Stimulated activated memory B cell treated with anti-CD40 and anti-IgM and Interleukin-4, amounts not matched to agents 10 μg/mL and 1 μg/mL and 100 μg/mL, for 72 hours (primary cell): ENCODE data around the gene SLC44A5.

Source experiments
- ATAC-seq: fragments of 150-1000 bp; cut with Tn5 transposase; 2 replicates; pipeline ENCODE4 v1.10.0; 2021
- H3K27ac Mint-ChIP-seq: one replicate; pipeline ENCODE4 v1.8.0; 2022; ENCODE audit warnings: mild to moderate bottlenecking, mixed read lengths
- H3K27me3 Mint-ChIP-seq: one replicate; pipeline ENCODE4 v1.8.0; 2022; ENCODE audit warnings: mixed read lengths
- H3K36me3 Mint-ChIP-seq: one replicate; pipeline ENCODE4 v1.8.0; 2022; ENCODE audit warnings: mixed read lengths
- H3K4me1 Mint-ChIP-seq: one replicate; pipeline ENCODE4 v1.8.0; 2022; ENCODE audit warnings: mixed read lengths
- H3K4me3 Mint-ChIP-seq: one replicate; pipeline ENCODE4 v1.8.0; 2022; ENCODE audit warnings: mild to moderate bottlenecking, moderate library complexity, mixed read lengths
- H3K9me3 Mint-ChIP-seq: one replicate; pipeline ENCODE4 v1.8.0; 2022; ENCODE audit warnings: mixed read lengths

SLC44A5 gene

GRCh38 chr1:75472089-75472970 lies 138.6 kb downstream of the SLC44A5 start:
- Mint-ChIP-seq H3K27ac (no peak overlapping the region), H3K9me3 (peaks cover under 1% of the 10 kb centered on the region), H3K27me3 (no peaks in the 10 kb centered on the region), H3K4me3 (no peak overlapping the region), H3K36me3 (no peaks in the 10 kb centered on the region), H3K4me1 (no peaks in the 10 kb centered on the region)
- ATAC-seq, result no peak

GRCh38 chr1:75471252-75471651 lies 139.7 kb downstream of the SLC44A5 start:
- Mint-ChIP-seq H3K36me3 (no peaks in the 10 kb centered on the region), H3K9me3 (no peaks in the 10 kb centered on the region), H3K4me3 (no peak overlapping the region), H3K4me1 (no peaks in the 10 kb centered on the region), H3K27ac (no peak overlapping the region), H3K27me3 (no peaks in the 10 kb centered on the region)
- no peak for ATAC-seq

- Mint-ChIP-seq H3K36me3 (no peaks in the 10 kb centered on the region), H3K27ac (no peak overlapping the region), H3K9me3 (no peaks in the 10 kb centered on the region), H3K27me3 (no peaks in the 10 kb centered on the region), H3K4me3 (no peak overlapping the region), H3K4me1 (no peaks in the 10 kb centered on the region)
- no peak for ATAC-seq
Observed at GRCh38 chr1:75470448-75470847, 140.5 kb downstream of the SLC44A5 start.

GRCh38 chr1:75469586-75470173 lies 141.2 kb downstream of the SLC44A5 start:
- no peaks in the 10 kb centered on the region for H3K36me3 Mint-ChIP-seq
- ATAC-seq, result no peak
- no peaks in the 10 kb centered on the region for H3K27me3 Mint-ChIP-seq
- H3K9me3 Mint-ChIP-seq, result no peaks in the 10 kb centered on the region
- no peaks in the 10 kb centered on the region for H3K4me1 Mint-ChIP-seq
- H3K27ac Mint-ChIP-seq, result no peak overlapping the region
- H3K4me3 Mint-ChIP-seq, result no peak overlapping the region

GRCh38 chr1:75461808-75462325 lies 149.0 kb downstream of the SLC44A5 start:
- Mint-ChIP-seq H3K9me3 (no peaks in the 10 kb centered on the region), H3K27ac (no peak overlapping the region), H3K36me3 (no peaks in the 10 kb centered on the region), H3K27me3 (no peaks in the 10 kb centered on the region), H3K4me1 (no peaks in the 10 kb centered on the region), H3K4me3 (no peak overlapping the region)
- no peak for ATAC-seq

GRCh38 chr1:75449998-75450397 lies 160.9 kb downstream of the SLC44A5 start:
- H3K4me3 Mint-ChIP-seq, result no peak overlapping the region
- ATAC-seq, result no peak
- peaks cover 6% of the 10 kb centered on the region for H3K9me3 Mint-ChIP-seq
- H3K27me3 Mint-ChIP-seq, result peaks cover 2% of the 10 kb centered on the region
- no peak overlapping the region for H3K27ac Mint-ChIP-seq
- peaks cover 7% of the 10 kb centered on the region for H3K36me3 Mint-ChIP-seq
- H3K4me1 Mint-ChIP-seq, result no peaks in the 10 kb centered on the region

GRCh38 chr1:75444220-75444619 lies 166.7 kb downstream of the SLC44A5 start:
- Mint-ChIP-seq H3K9me3 (no peaks in the 10 kb centered on the region), H3K4me3 (no peak overlapping the region), H3K27ac (no peak overlapping the region), H3K27me3 (no peaks in the 10 kb centered on the region), H3K36me3 (no peaks in the 10 kb centered on the region), H3K4me1 (no peaks in the 10 kb centered on the region)
- ATAC-seq, result no peak

- Mint-ChIP-seq H3K27me3 (no peaks in the 10 kb centered on the region), H3K27ac (no peak overlapping the region)
- no peak for ATAC-seq
Observed at GRCh38 chr1:75440274-75440673, 170.6 kb downstream of the SLC44A5 start.

GRCh38 chr1:75438355-75438754 lies 172.6 kb downstream of the SLC44A5 start:
- H3K4me3 Mint-ChIP-seq, result no peak overlapping the region
- peak; percentile 64 for ATAC-seq
- H3K27me3 Mint-ChIP-seq, result no peaks in the 10 kb centered on the region
- no peak overlapping the region for H3K27ac Mint-ChIP-seq
- no peaks in the 10 kb centered on the region for H3K4me1 Mint-ChIP-seq
- H3K36me3 Mint-ChIP-seq, result no peaks in the 10 kb centered on the region
- H3K9me3 Mint-ChIP-seq, result no peaks in the 10 kb centered on the region

More at GRCh38 chr1:75440274-75440673, 170.6 kb downstream of the SLC44A5 start:
- Mint-ChIP-seq H3K9me3 (no peaks in the 10 kb centered on the region), H3K4me3 (no peak overlapping the region), H3K4me1 (no peaks in the 10 kb centered on the region), H3K36me3 (no peaks in the 10 kb centered on the region)

- Mint-ChIP-seq H3K4me1 (no peaks in the 10 kb centered on the region), H3K4me3 (no peak overlapping the region)
- no peak for ATAC-seq
Observed at GRCh38 chr1:75431843-75432242, 179.1 kb downstream of the SLC44A5 start.

GRCh38 chr1:75430526-75430925 lies 180.4 kb downstream of the SLC44A5 start:
- H3K27ac Mint-ChIP-seq, result no peak overlapping the region
- no peaks in the 10 kb centered on the region for H3K36me3 Mint-ChIP-seq
- no peak overlapping the region for H3K4me3 Mint-ChIP-seq
- no peaks in the 10 kb centered on the region for H3K9me3 Mint-ChIP-seq
- no peaks in the 10 kb centered on the region for H3K27me3 Mint-ChIP-seq
- H3K4me1 Mint-ChIP-seq, result no peaks in the 10 kb centered on the region
- no peak for ATAC-seq

More at GRCh38 chr1:75431843-75432242, 179.1 kb downstream of the SLC44A5 start:
- Mint-ChIP-seq H3K36me3 (no peaks in the 10 kb centered on the region), H3K9me3 (no peaks in the 10 kb centered on the region), H3K27ac (no peak overlapping the region), H3K27me3 (no peaks in the 10 kb centered on the region)

- Mint-ChIP-seq H3K4me1 (no peaks in the 10 kb centered on the region), H3K9me3 (no peaks in the 10 kb centered on the region), H3K4me3 (no peak overlapping the region), H3K27me3 (no peaks in the 10 kb centered on the region), H3K36me3 (no peaks in the 10 kb centered on the region), H3K27ac (no peak overlapping the region)
- ATAC-seq, result no peak
Observed at GRCh38 chr1:75426688-75427087, 184.2 kb downstream of the SLC44A5 start.

- Mint-ChIP-seq H3K4me1 (no peaks in the 10 kb centered on the region), H3K36me3 (no peaks in the 10 kb centered on the region), H3K27ac (no peak overlapping the region), H3K9me3 (no peaks in the 10 kb centered on the region), H3K4me3 (no peak overlapping the region), H3K27me3 (no peaks in the 10 kb centered on the region)
- ATAC-seq, result no peak
Observed at GRCh38 chr1:75425001-75425650, 185.8 kb downstream of the SLC44A5 start.

- H3K27ac Mint-ChIP-seq, result no peak overlapping the region
- H3K4me1 Mint-ChIP-seq, result no peaks in the 10 kb centered on the region
- H3K4me3 Mint-ChIP-seq, result no peak overlapping the region
- H3K36me3 Mint-ChIP-seq, result no peaks in the 10 kb centered on the region
- H3K27me3 Mint-ChIP-seq, result no peaks in the 10 kb centered on the region
- ATAC-seq, result no peak
- no peaks in the 10 kb centered on the region for H3K9me3 Mint-ChIP-seq
Observed at GRCh38 chr1:75423616-75424015, 187.3 kb downstream of the SLC44A5 start.

- ATAC-seq, result no peak
- Mint-ChIP-seq H3K36me3 (no peaks in the 10 kb centered on the region), H3K27me3 (no peaks in the 10 kb centered on the region), H3K4me3 (no peak overlapping the region), H3K27ac (no peak overlapping the region), H3K4me1 (no peaks in the 10 kb centered on the region), H3K9me3 (no peaks in the 10 kb centered on the region)
Observed at GRCh38 chr1:75423136-75423535, 187.8 kb downstream of the SLC44A5 start.
